Measurements from ENCODE around the gene AMOT. TPM values are rescaled to one million over a fixed set of nuclear protein-coding genes. Genes with fewer than 3 reads are reported as not detected.

The AMOT gene
- total RNA-seq, 1 donor from 2014 or later: 36.9 TPM

- Histone ChIP-seq H3K27me3 (ENCODE audit: insufficient read depth, low read length) (no peaks in the 10 kb centered on the region), H3K4me1 (ENCODE audit: insufficient read depth, low read length) (no peaks in the 10 kb centered on the region), H3K4me3 (ENCODE audit: insufficient read depth, low read depth, low read length) (no peak overlapping the region), H4K20me1 (ENCODE audit: insufficient read depth, low read length) (no peaks in the 10 kb centered on the region), H3K27ac (ENCODE audit: low read depth, low read length) (no peak overlapping the region), H3K79me2 (ENCODE audit: insufficient read depth, low read length) (no peaks in the 10 kb centered on the region), H3K9ac (ENCODE audit: low read length) (no peak overlapping the region), H2AFZ (ENCODE audit: low read depth, low read length) (no peak overlapping the region), H3K4me2 (ENCODE audit: low read length) (no peak overlapping the region), H3K36me3 (ENCODE audit: insufficient read depth, low read length) (no peaks in the 10 kb centered on the region), H3K9me3 (ENCODE audit: insufficient read depth, low read depth, low read length) (no peaks in the 10 kb centered on the region)
- Mint-ChIP-seq H3K27me3 (ENCODE audit: low read depth, unreplicated experiment) (no peaks in the 10 kb centered on the region), H3K36me3 (ENCODE audit: low read depth, unreplicated experiment) (peaks cover 7% of the 10 kb centered on the region), H3K4me3 (ENCODE audit: unreplicated experiment) (no peak overlapping the region), H3K4me1 (ENCODE audit: low read depth, unreplicated experiment) (no peaks in the 10 kb centered on the region), H3K27ac (ENCODE audit: unreplicated experiment) (no peak overlapping the region), H3K9me3 (ENCODE audit: unreplicated experiment) (peaks cover 3% of the 10 kb centered on the region)
- FAIRE-seq (peak; percentile 66), DNase-seq (ENCODE audit: low read depth) (no peak)
- TF ChIP-seq CTCF (IDR thresholded peaks at IDR 0.05; ENCODE audit: insufficient read depth, low read depth, low read length) (no peak), EZH2 (IDR thresholded peaks at IDR 0.05; ENCODE audit: insufficient read depth, low read length) (no peak)
These were observed 41.2 kb downstream of the AMOT start for GRCh38 chrX:112799425-112799824.

- no peaks in the 10 kb centered on the region for H3K36me3 ChIP-seq (ENCODE audit: insufficient read depth, low read length)
- peaks cover 3% of the 10 kb centered on the region for H3K9me3 Mint-ChIP-seq (ENCODE audit: unreplicated experiment)
- no peak overlapping the region for H2AFZ ChIP-seq (ENCODE audit: low read depth, low read length)
- H4K20me1 ChIP-seq (ENCODE audit: insufficient read depth, low read length): no peaks in the 10 kb centered on the region
- FAIRE-seq (peak; percentile 95), DNase-seq (ENCODE audit: low read depth) (no peak)
- H3K27ac ChIP-seq (ENCODE audit: low read depth, low read length): no peak overlapping the region
- H3K27ac Mint-ChIP-seq (ENCODE audit: unreplicated experiment): no peak overlapping the region
- no peak overlapping the region for H3K4me3 Mint-ChIP-seq (ENCODE audit: unreplicated experiment)
- no peak overlapping the region for H3K9ac ChIP-seq (ENCODE audit: low read length)
- no peaks in the 10 kb centered on the region for H3K79me2 ChIP-seq (ENCODE audit: insufficient read depth, low read length)
- TF ChIP-seq CTCF (IDR thresholded peaks at IDR 0.05; ENCODE audit: insufficient read depth, low read depth, low read length) (no peak), EZH2 (IDR thresholded peaks at IDR 0.05; ENCODE audit: insufficient read depth, low read length) (no peak)
- no peaks in the 10 kb centered on the region for H3K9me3 ChIP-seq (ENCODE audit: insufficient read depth, low read depth, low read length)
- H3K27me3 Mint-ChIP-seq (ENCODE audit: low read depth, unreplicated experiment): no peaks in the 10 kb centered on the region
- H3K4me1 Mint-ChIP-seq (ENCODE audit: low read depth, unreplicated experiment): no peaks in the 10 kb centered on the region
- H3K27me3 ChIP-seq (ENCODE audit: insufficient read depth, low read length): no peaks in the 10 kb centered on the region
- no peaks in the 10 kb centered on the region for H3K4me1 ChIP-seq (ENCODE audit: insufficient read depth, low read length)
- peaks cover 7% of the 10 kb centered on the region for H3K36me3 Mint-ChIP-seq (ENCODE audit: low read depth, unreplicated experiment)
- H3K4me2 ChIP-seq (ENCODE audit: low read length): no peak overlapping the region
- H3K4me3 ChIP-seq (ENCODE audit: insufficient read depth, low read depth, low read length): no peak overlapping the region
These were observed 41.9 kb downstream of the AMOT start for GRCh38 chrX:112798736-112799135.

GRCh38 chrX:112789931-112790330, 50.7 kb downstream of the AMOT start:
- Mint-ChIP-seq H3K36me3 (ENCODE audit: low read depth, unreplicated experiment) (no peaks in the 10 kb centered on the region), H3K27ac (ENCODE audit: unreplicated experiment) (no peak overlapping the region), H3K4me1 (ENCODE audit: low read depth, unreplicated experiment) (peaks cover 3% of the 10 kb centered on the region), H3K4me3 (ENCODE audit: unreplicated experiment) (no peak overlapping the region), H3K27me3 (ENCODE audit: low read depth, unreplicated experiment) (no peaks in the 10 kb centered on the region), H3K9me3 (ENCODE audit: unreplicated experiment) (no peaks in the 10 kb centered on the region)
- no peaks in the 10 kb centered on the region for H4K20me1 ChIP-seq (ENCODE audit: insufficient read depth, low read length)
- no peak overlapping the region for H3K4me2 ChIP-seq (ENCODE audit: low read length)
- no peak overlapping the region for H3K27ac ChIP-seq (ENCODE audit: low read depth, low read length)
- TF ChIP-seq EZH2 (IDR thresholded peaks at IDR 0.05; ENCODE audit: insufficient read depth, low read length) (no peak), CTCF (IDR thresholded peaks at IDR 0.05; ENCODE audit: insufficient read depth, low read depth, low read length) (no peak)
- no peak overlapping the region for H3K9ac ChIP-seq (ENCODE audit: low read length)
- H2AFZ ChIP-seq (ENCODE audit: low read depth, low read length): no peak overlapping the region
- no peaks in the 10 kb centered on the region for H3K27me3 ChIP-seq (ENCODE audit: insufficient read depth, low read length)
- no peaks in the 10 kb centered on the region for H3K79me2 ChIP-seq (ENCODE audit: insufficient read depth, low read length)
- H3K4me1 ChIP-seq (ENCODE audit: insufficient read depth, low read length): no peaks in the 10 kb centered on the region
- no peak overlapping the region for H3K4me3 ChIP-seq (ENCODE audit: insufficient read depth, low read depth, low read length)
- no peaks in the 10 kb centered on the region for H3K9me3 ChIP-seq (ENCODE audit: insufficient read depth, low read depth, low read length)
- no peaks in the 10 kb centered on the region for H3K36me3 ChIP-seq (ENCODE audit: insufficient read depth, low read length)
- DNase-seq (ENCODE audit: low read depth): no peak
- FAIRE-seq: no peak

Measured in astrocyte (in vitro differentiated cells and primary cell).